Measurements from ENCODE around the gene TTC29. TPM values are rescaled to one million over a fixed set of nuclear protein-coding genes. Genes with fewer than 3 reads are reported as not detected.

Gene TTC29
- total RNA-seq, 1 experiment from 2014 or later: 0.21 TPM

GRCh38 chr4:146844761-146845160 lies 100.9 kb downstream of the TTC29 start:
- no peaks in the 10 kb centered on the region for H3K9me3 ChIP-seq (ENCODE audit: low read depth, low read length, poor library complexity, severe bottlenecking)
- DNase-seq (ENCODE audit: low spot score): peak; percentile 10
- intact Hi-C loops (cut with micrococcal nuclease; ENCODE audit: unreplicated experiment): no loop called here
- no peak for TF ChIP-seq CTCF (conservative IDR thresholded peaks at IDR 0.05; ENCODE audit: low read depth, low read length)
- TF ChIP-seq EZH2 (IDR thresholded peaks at IDR 0.05; ENCODE audit: borderline replicate concordance, low read depth, low read length, poor library complexity, severe bottlenecking): no peak
- CTCF ChIA-PET: no interaction called here
- no peak overlapping the region for H3K4me3 ChIP-seq (ENCODE audit: low read depth, low read length, poor library complexity, severe bottlenecking)
- no peak overlapping the region for H3K27ac ChIP-seq (ENCODE audit: low read depth, low read length, poor library complexity, severe bottlenecking)
- BruUV-seq (replicated peaks): no TSS peak
- POLR2A ChIA-PET (ENCODE audit: low non-redundant PET): no interaction called here
- H3K36me3 ChIP-seq (ENCODE audit: insufficient read depth, low read length, poor library complexity, severe bottlenecking): no peaks in the 10 kb centered on the region
- no peaks in the 10 kb centered on the region for H3K4me1 ChIP-seq (ENCODE audit: insufficient read depth, low read length, poor library complexity, severe bottlenecking)
- no peaks in the 10 kb centered on the region for H3K27me3 ChIP-seq (replicated peaks; ENCODE audit: insufficient read depth, low read depth, low read length, poor library complexity)

- CTCF ChIA-PET: no interaction called here
- BruUV-seq (replicated peaks): no TSS peak
- H3K27ac ChIP-seq (ENCODE audit: low read depth, low read length, poor library complexity, severe bottlenecking): no peak overlapping the region
- no peak for DNase-seq (ENCODE audit: low spot score)
- intact Hi-C loops (cut with micrococcal nuclease; ENCODE audit: unreplicated experiment): no loop called here
- POLR2A ChIA-PET (ENCODE audit: low non-redundant PET): no interaction called here
- TF ChIP-seq EZH2 (IDR thresholded peaks at IDR 0.05; ENCODE audit: borderline replicate concordance, low read depth, low read length, poor library complexity, severe bottlenecking) (no peak), CTCF (conservative IDR thresholded peaks at IDR 0.05; ENCODE audit: low read depth, low read length) (no peak)
- no peaks in the 10 kb centered on the region for H3K27me3 ChIP-seq (replicated peaks; ENCODE audit: insufficient read depth, low read depth, low read length, poor library complexity)
- H3K4me3 ChIP-seq (ENCODE audit: low read depth, low read length, poor library complexity, severe bottlenecking): no peak overlapping the region
- no peaks in the 10 kb centered on the region for H3K9me3 ChIP-seq (ENCODE audit: low read depth, low read length, poor library complexity, severe bottlenecking)
- no peaks in the 10 kb centered on the region for H3K4me1 ChIP-seq (ENCODE audit: insufficient read depth, low read length, poor library complexity, severe bottlenecking)
- no peaks in the 10 kb centered on the region for H3K36me3 ChIP-seq (ENCODE audit: insufficient read depth, low read length, poor library complexity, severe bottlenecking)
These were observed 102.8 kb downstream of the TTC29 start for GRCh38 chr4:146842876-146843275.

GRCh38 chr4:146840731-146841130 lies 104.9 kb downstream of the TTC29 start:
- Histone ChIP-seq H3K27me3 (replicated peaks; ENCODE audit: insufficient read depth, low read depth, low read length, poor library complexity) (no peaks in the 10 kb centered on the region), H3K4me3 (ENCODE audit: low read depth, low read length, poor library complexity, severe bottlenecking) (no peak overlapping the region), H3K4me1 (ENCODE audit: insufficient read depth, low read length, poor library complexity, severe bottlenecking) (no peaks in the 10 kb centered on the region), H3K9me3 (ENCODE audit: low read depth, low read length, poor library complexity, severe bottlenecking) (no peaks in the 10 kb centered on the region), H3K27ac (ENCODE audit: low read depth, low read length, poor library complexity, severe bottlenecking) (no peak overlapping the region), H3K36me3 (ENCODE audit: insufficient read depth, low read length, poor library complexity, severe bottlenecking) (no peaks in the 10 kb centered on the region)
- no peak for DNase-seq (ENCODE audit: low spot score)
- intact Hi-C loops (cut with micrococcal nuclease; ENCODE audit: unreplicated experiment): no loop called here
- ChIA-PET POLR2A (ENCODE audit: low non-redundant PET) (no interaction called here), CTCF (no interaction called here)
- no TSS peak for BruUV-seq (replicated peaks)
- no peak for TF ChIP-seq EZH2 (IDR thresholded peaks at IDR 0.05; ENCODE audit: borderline replicate concordance, low read depth, low read length, poor library complexity, severe bottlenecking)
- TF ChIP-seq CTCF (conservative IDR thresholded peaks at IDR 0.05; ENCODE audit: low read depth, low read length): no peak

Measured in A673 (cell line).